ENCODE results near the gene LSS. TPM values are rescaled to one million over a fixed set of nuclear protein-coding genes. Genes with fewer than 3 reads are reported as not detected.

LSS gene
- total and polyA plus RNA-seq, 2 donors from 2014 or later: 15.8 to 24.6 TPM

DNA sequence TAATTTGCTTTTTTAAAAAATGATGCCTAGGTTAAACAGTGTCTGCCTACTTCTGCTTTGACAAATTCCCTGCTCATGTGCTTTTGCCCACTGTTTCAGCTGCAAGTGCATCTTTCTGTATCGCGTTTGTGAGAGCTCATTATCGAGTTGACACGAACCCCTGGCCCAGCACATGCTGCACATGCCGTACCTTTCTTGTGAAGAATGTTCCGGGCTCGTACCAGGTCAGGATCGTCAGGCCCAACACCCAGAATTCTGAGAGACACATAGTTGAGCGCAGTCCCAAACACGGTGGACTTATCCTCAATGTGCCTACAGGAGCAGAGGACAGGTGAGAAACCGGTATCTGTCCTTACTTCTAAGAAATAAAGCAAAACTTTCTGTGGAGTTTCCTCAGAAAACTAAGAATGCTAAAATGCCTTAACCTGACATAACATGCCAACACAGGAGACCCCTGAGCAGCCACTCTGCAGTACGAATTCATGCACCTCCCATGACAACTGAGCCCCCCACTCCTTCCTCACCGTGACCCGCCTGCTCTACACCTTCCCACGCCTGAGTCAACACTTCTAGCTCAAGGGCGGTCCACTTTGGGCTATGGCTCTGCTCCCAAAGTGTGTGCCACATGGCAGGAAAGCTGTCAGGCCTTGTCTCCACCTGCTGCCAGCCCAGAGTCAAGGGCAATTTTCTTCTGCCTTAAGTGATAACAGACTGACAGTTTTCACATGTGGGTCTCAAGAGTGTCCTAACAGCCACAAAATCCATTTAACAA is 6.7 kb downstream of the LSS start:
- Histone ChIP-seq H3K4me1 (ENCODE audit: control insufficient read depth in 2 of 3, insufficient read depth in 2 of 3, low read depth in 1 of 3, low read length in 3 of 3) (peaks cover 0 to 6% (median 5%) of the 10 kb centered on the region in 3 donors), H3K4me3 (ENCODE audit: low read length in 3 of 3) (no peak overlapping the region), H3K27ac (ENCODE audit: low read depth in 2 of 2, low read length in 2 of 2) (no peak overlapping the region), H3K9me3 (ENCODE audit: control insufficient read depth in 2 of 3, insufficient read depth in 1 of 3, low read length in 3 of 3) (no peaks in the 10 kb centered on the region), H3K36me3 (ENCODE audit: control insufficient read depth in 2 of 3, insufficient read depth in 3 of 3, low read length in 3 of 3) (peaks cover 0 to 14% (median 4%) of the 10 kb centered on the region in 3 donors), H3K9ac (ENCODE audit: low read length in 3 of 3) (no peak overlapping the region), H3K27me3 (ENCODE audit: control insufficient read depth, insufficient read depth, low read length) (no peaks in the 10 kb centered on the region)
- intact Hi-C loops (cut with DNase I): no loop called here
- DNase-seq (peak in 2 of 5 donors; percentile 4 to 8), FAIRE-seq (no peak)
- TF ChIP-seq, protein P1, sequence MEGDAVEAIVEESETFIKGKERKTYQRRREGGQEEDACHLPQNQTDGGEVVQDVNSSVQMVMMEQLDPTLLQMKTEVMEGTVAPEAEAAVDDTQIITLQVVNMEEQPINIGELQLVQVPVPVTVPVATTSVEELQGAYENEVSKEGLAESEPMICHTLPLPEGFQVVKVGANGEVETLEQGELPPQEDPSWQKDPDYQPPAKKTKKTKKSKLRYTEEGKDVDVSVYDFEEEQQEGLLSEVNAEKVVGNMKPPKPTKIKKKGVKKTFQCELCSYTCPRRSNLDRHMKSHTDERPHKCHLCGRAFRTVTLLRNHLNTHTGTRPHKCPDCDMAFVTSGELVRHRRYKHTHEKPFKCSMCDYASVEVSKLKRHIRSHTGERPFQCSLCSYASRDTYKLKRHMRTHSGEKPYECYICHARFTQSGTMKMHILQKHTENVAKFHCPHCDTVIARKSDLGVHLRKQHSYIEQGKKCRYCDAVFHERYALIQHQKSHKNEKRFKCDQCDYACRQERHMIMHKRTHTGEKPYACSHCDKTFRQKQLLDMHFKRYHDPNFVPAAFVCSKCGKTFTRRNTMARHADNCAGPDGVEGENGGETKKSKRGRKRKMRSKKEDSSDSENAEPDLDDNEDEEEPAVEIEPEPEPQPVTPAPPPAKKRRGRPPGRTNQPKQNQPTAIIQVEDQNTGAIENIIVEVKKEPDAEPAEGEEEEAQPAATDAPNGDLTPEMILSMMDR (IDR thresholded peaks at IDR 0.05; ENCODE audit: borderline replicate concordance, extremely low read depth, insufficient read depth): no peak

DNA sequence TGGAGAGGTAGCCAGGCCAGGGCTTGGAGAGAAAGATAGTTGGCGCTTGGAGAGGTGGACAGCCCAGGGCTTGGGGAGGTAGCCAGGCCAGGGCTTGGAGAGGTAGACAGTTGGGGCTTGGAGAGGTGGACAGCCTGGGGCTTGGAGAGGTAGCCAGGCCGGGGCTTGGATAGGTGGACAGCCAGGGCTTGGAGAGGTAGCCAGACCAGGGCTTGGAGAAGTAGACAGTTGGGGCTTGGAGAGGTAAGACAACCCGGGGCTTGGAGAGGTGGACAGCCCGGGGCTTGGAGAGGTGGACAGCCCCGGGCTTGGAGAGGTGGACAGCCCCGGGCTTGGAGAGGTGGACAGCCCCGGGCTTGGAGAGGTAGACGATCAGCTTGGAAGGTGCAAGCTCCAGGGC is 7.7 kb downstream of the LSS start:
- intact Hi-C loops (cut with DNase I): no loop called here
- Histone ChIP-seq H3K9ac (ENCODE audit: low read length in 3 of 3) (no peak overlapping the region), H3K9me3 (ENCODE audit: control insufficient read depth in 2 of 3, insufficient read depth in 1 of 3, low read length in 3 of 3) (no peaks in the 10 kb centered on the region), H3K27ac (ENCODE audit: low read depth in 2 of 2, low read length in 2 of 2) (no peak overlapping the region), H3K27me3 (ENCODE audit: control insufficient read depth, insufficient read depth, low read length) (no peaks in the 10 kb centered on the region), H3K4me1 (ENCODE audit: control insufficient read depth in 2 of 3, insufficient read depth in 2 of 3, low read depth in 1 of 3, low read length in 3 of 3) (no peaks in the 10 kb centered on the region), H3K36me3 (ENCODE audit: control insufficient read depth in 2 of 3, insufficient read depth in 3 of 3, low read length in 3 of 3) (peaks cover 0 to 14% (median 4%) of the 10 kb centered on the region in 3 donors), H3K4me3 (ENCODE audit: low read length in 3 of 3) (no peak overlapping the region)
- FAIRE-seq (no peak), DNase-seq (peak in 1 of 5 donors; percentile 22)
- TF ChIP-seq, protein P1 (IDR thresholded peaks at IDR 0.05; ENCODE audit: borderline replicate concordance, extremely low read depth, insufficient read depth): no peak

DNA sequence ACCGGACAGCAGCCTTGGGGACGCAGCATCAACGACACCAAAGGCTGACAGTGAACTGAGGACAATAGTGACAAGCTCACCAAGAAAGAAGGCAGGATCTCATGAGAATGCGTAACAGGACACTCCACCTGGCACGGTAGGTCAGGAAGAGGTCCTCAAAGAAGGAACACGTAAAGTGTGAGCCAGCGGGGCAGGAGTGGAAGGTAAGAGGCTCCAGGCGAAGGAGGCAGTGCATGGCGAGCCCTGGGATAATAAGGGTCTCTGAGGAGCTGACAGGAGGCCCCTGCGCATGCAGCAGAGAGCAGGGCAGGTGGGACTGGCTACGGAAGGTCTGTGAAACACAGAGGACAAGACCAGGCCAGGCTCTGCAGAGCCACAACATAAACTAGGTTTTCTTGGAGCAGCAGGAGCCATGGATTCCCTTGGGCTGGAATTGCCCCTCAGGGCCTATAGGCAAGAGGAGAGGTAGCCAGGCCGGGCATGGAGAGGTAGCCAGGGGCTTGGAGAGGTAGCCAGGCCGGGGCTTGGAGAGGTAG is 8.2 kb downstream of the LSS start:
- Histone ChIP-seq H3K27ac (ENCODE audit: low read depth in 2 of 2, low read length in 2 of 2) (no peak overlapping the region), H3K4me3 (ENCODE audit: low read length in 3 of 3) (no peak overlapping the region), H3K36me3 (ENCODE audit: control insufficient read depth in 2 of 3, insufficient read depth in 3 of 3, low read length in 3 of 3) (peaks cover 0 to 14% (median 4%) of the 10 kb centered on the region in 3 donors), H3K9ac (ENCODE audit: low read length in 3 of 3) (no peak overlapping the region), H3K27me3 (ENCODE audit: control insufficient read depth, insufficient read depth, low read length) (no peaks in the 10 kb centered on the region), H3K9me3 (ENCODE audit: control insufficient read depth in 2 of 3, insufficient read depth in 1 of 3, low read length in 3 of 3) (no peaks in the 10 kb centered on the region), H3K4me1 (ENCODE audit: control insufficient read depth in 2 of 3, insufficient read depth in 2 of 3, low read depth in 1 of 3, low read length in 3 of 3) (no peaks in the 10 kb centered on the region)
- peak in 1 of 5 donors; percentile 26 for DNase-seq
- intact Hi-C loops (cut with DNase I): no loop called here
- TF ChIP-seq, protein P1 (IDR thresholded peaks at IDR 0.05; ENCODE audit: borderline replicate concordance, extremely low read depth, insufficient read depth): no peak
- FAIRE-seq: no peak

All from kidney (tissue), 14 donors.